ENCODE measurements around the gene KRTAP16-1. TPM values are rescaled to one million over a fixed set of nuclear protein-coding genes. Genes with fewer than 3 reads are reported as not detected.

KRTAP16-1 gene
- total and polyA plus RNA-seq, 9 donors = not detected

DNA sequence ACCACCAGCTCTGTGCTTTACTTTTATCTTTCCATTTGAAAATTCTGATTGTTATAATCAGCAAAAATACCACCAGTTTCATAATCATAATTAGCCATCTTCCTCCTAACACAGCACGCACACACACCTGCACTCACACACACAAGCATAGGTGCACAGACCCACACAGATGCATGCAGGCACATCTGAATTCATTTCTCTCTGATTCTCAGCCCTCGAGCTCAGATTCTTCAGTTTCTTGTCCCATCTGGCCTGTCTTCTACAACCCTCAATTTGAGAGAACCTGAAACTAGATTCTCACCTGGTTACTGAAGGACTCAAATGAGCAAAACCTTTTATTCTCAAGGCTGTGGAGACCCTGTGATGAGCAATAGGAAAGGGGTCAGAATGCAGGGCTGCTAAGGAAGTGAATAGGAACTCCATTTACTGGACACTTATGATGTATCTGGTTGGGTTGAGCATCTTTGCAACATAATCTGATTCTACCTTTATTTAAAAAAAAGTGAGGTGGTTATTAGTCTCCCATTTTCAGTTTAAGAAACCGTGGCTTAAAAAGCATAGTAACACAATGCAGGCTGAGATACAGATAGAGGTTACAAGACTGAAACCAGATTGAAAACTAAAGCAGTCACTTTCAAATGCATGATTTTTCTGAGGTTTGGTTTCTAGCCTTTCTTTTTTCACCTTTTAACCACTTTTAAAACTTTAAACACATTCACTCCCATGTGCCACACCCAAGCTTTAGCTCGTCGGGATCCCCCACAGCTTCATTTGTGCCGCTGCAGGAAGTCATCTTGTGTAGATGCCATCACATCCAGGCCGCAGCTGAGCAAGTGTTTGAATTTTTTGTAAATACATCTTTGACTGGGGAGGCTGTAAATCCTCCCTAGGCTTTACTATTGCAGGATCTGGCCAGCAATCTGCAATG, 32.1 kb upstream of the KRTAP16-1 start:
- Histone ChIP-seq H3K4me3 (no peak overlapping the region), H3K4me1 (ENCODE audit: insufficient read depth) (no peaks in the 10 kb centered on the region), H3K36me3 (no peaks in the 10 kb centered on the region), H3K9me3 (no peaks in the 10 kb centered on the region), H3K27me3 (no peaks in the 10 kb centered on the region), H3K27ac (no peak overlapping the region)
- 79 to 83% (median 80%) methylated on average over 7 of the region's 7 CpGs for WGBS, 3 donors
- no peak for DNase-seq
- TF ChIP-seq POLR2A (IDR thresholded peaks at IDR 0.05) (no peak), EP300 (IDR thresholded peaks at IDR 0.05) (no peak)
- TF ChIP-seq, protein P1, sequence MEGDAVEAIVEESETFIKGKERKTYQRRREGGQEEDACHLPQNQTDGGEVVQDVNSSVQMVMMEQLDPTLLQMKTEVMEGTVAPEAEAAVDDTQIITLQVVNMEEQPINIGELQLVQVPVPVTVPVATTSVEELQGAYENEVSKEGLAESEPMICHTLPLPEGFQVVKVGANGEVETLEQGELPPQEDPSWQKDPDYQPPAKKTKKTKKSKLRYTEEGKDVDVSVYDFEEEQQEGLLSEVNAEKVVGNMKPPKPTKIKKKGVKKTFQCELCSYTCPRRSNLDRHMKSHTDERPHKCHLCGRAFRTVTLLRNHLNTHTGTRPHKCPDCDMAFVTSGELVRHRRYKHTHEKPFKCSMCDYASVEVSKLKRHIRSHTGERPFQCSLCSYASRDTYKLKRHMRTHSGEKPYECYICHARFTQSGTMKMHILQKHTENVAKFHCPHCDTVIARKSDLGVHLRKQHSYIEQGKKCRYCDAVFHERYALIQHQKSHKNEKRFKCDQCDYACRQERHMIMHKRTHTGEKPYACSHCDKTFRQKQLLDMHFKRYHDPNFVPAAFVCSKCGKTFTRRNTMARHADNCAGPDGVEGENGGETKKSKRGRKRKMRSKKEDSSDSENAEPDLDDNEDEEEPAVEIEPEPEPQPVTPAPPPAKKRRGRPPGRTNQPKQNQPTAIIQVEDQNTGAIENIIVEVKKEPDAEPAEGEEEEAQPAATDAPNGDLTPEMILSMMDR (IDR thresholded peaks at IDR 0.05) = no peak
- intact Hi-C loops (cut with DNase I) = no loop called here

DNA sequence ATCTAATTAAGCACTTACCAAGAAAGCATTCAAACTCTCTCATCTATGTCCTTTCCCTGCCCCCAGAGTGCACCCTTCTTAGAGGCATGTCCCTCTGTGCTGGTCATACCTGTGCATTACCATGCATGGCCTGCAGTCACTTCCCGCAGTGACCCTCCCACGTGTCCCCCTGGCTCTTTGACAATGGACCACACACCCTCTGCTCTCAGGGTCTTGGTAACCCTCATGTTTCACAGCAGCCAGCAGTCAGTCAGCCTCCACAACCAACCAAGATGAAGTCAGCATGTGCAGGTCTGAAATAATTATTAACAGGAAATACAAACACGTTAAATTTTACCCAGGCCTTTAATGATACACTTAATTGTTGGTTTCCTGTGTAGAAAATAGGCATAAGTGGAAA, 31.4 kb upstream of the KRTAP16-1 start:
- no peak overlapping the region for H3K27ac ChIP-seq
- 55 to 62% (median 56%) methylated on average over 3 of the region's 3 CpGs for WGBS, 3 donors
- H3K36me3 ChIP-seq = no peaks in the 10 kb centered on the region
- intact Hi-C loops (cut with DNase I) = no loop called here
- H3K4me3 ChIP-seq = no peak overlapping the region
- no peak for TF ChIP-seq POLR2A (IDR thresholded peaks at IDR 0.05)
- TF ChIP-seq, protein P1 (IDR thresholded peaks at IDR 0.05) = no peak
- TF ChIP-seq EP300 (IDR thresholded peaks at IDR 0.05) = no peak
- no peak for DNase-seq
- no peaks in the 10 kb centered on the region for H3K27me3 ChIP-seq
- H3K4me1 ChIP-seq (ENCODE audit: insufficient read depth) = no peaks in the 10 kb centered on the region
- no peaks in the 10 kb centered on the region for H3K9me3 ChIP-seq

DNA sequence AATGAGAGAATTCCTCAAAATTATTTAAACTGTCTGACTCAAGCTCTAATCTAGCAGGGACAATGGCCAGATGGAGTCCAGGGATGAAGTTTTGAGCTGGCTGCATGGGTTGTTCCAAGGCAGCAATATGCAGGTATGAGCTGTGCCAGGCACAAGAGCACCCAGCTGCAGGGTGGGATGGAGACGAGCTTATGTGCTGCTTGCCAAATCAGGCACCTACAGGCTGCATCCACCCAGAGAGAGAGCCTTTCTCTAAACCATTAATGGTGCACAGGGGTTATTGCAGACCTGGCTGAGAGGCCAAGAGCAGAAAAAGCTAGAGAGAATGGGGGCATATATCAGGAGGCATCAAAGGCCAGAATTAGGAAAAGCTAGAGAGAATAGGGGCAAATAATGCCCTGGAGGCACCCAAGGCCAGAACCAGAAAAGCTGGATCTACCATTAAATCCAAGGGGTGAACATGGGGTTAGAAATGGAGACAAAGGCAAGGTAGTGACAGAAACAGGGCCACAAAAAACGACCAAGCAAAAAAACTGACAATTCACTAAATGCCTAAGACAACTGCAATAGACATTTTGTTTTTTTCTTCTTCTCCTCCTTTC, 30.6 kb upstream of the KRTAP16-1 start:
- 75 to 80% (median 79%) methylated on average over 2 of the region's 2 CpGs for WGBS, 3 donors
- no peak for DNase-seq
- no peak overlapping the region for H3K4me3 ChIP-seq
- no peaks in the 10 kb centered on the region for H3K9me3 ChIP-seq
- TF ChIP-seq, protein P1 (IDR thresholded peaks at IDR 0.05) = no peak
- TF ChIP-seq EP300 (IDR thresholded peaks at IDR 0.05) (no peak), POLR2A (IDR thresholded peaks at IDR 0.05) (no peak)
- no peaks in the 10 kb centered on the region for H3K4me1 ChIP-seq (ENCODE audit: insufficient read depth)
- H3K27me3 ChIP-seq = no peaks in the 10 kb centered on the region
- no peaks in the 10 kb centered on the region for H3K36me3 ChIP-seq
- intact Hi-C loops (cut with DNase I) = no loop called here
- H3K27ac ChIP-seq = no peak overlapping the region

DNA sequence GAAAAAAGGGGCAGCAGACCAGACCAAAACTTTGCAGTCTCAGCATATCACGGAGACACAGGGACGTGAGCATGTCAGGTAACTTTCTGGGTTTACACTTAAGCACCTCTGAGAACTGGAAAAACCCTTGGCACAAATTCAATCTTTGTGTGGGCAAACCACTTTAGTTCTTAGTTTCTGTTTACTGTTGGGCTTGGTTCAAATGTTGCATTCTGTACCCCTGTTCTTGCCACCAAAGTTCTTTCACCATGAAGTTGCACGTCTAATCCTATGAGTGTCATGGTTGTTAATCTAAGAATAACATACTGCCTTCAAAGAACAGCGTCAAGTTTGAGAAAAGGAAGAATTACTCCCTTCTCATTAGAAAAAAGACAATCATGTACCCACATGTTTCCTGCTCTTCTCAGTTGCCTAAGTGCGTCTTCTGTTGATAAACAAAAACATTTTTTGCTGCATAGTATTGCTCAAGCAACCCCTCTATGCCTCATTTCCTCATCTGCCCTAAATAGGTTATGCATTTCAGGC, 29.9 kb upstream of the KRTAP16-1 start:
- intact Hi-C loops (cut with DNase I) = no loop called here

More for the DNA sequence above, 29.9 kb upstream of the KRTAP16-1 start:
- 58 to 69% (median 67%) methylated on average over 5 of the region's 5 CpGs for WGBS, 3 donors
- Histone ChIP-seq H3K4me1 (ENCODE audit: insufficient read depth) (no peaks in the 10 kb centered on the region), H3K27me3 (no peaks in the 10 kb centered on the region), H3K27ac (no peak overlapping the region), H3K9me3 (no peaks in the 10 kb centered on the region), H3K4me3 (no peak overlapping the region), H3K36me3 (no peaks in the 10 kb centered on the region)
- TF ChIP-seq POLR2A (IDR thresholded peaks at IDR 0.05) = no peak
- TF ChIP-seq, protein P1 (IDR thresholded peaks at IDR 0.05) = no peak
- no peak for TF ChIP-seq EP300 (IDR thresholded peaks at IDR 0.05)
- no peak for DNase-seq

All from ovary (tissue), 9 donors.